DND-41 (cell line): ENCODE results near the gene ALG11.

Experiments used
- ATAC-seq: fragments of 200-7000 bp; cut with Tn5 transposase; 3 replicates; pipeline ENCODE4 v1.9.1; 2021; ENCODE audit warnings: low read depth; ENCODE audit not compliant: insufficient read depth
- DNase-seq: peaks from one replicate; pipeline ENCODE4 v3.0.0-alpha.2; 2020
- H2AFZ ChIP-seq: 2 replicates; pipeline ENCODE4 v1.6.0; 2012; ENCODE audit warnings: low read depth, low read length
- H3K27ac ChIP-seq: 2 replicates; pipeline ENCODE4 v1.5.1; 2012; ENCODE audit warnings: low read length, inconsistent platforms
- H3K27me3 ChIP-seq: fragments of 200-600 bp; sonication (generic); 2 replicates; pipeline ENCODE4 v1.6.0; 2012; ENCODE audit warnings: low read length, mild to moderate bottlenecking, inconsistent platforms; ENCODE audit not compliant: insufficient read depth, poor library complexity
- H3K36me3 ChIP-seq: 2 replicates; pipeline ENCODE4 v1.5.1; 2012; ENCODE audit warnings: low read length, inconsistent platforms; ENCODE audit not compliant: insufficient read depth
- H3K4me1 ChIP-seq: 2 replicates; pipeline ENCODE4 v1.5.1; 2012; ENCODE audit warnings: mild to moderate bottlenecking, low read length; ENCODE audit not compliant: insufficient read depth
- H3K4me2 ChIP-seq: 2 replicates; pipeline ENCODE4 v1.6.0; 2012; ENCODE audit warnings: mild to moderate bottlenecking, moderate library complexity, low read length, inconsistent platforms; ENCODE audit not compliant: insufficient read depth
- H3K4me3 ChIP-seq, 2 experiments: fragments of 200-600 bp in 1 of 2; shearing (Covaris generic) in 1 of 2; 2 replicates each; pipeline ENCODE4 v1.5.1; 2012 to 2016; ENCODE audit warnings: inconsistent platforms in 2 of 2, low read length in 2 of 2, mild to moderate bottlenecking in 2 of 2, low read depth in 1 of 2, moderate library complexity in 1 of 2
- H3K79me2 ChIP-seq: 2 replicates; pipeline ENCODE4 v1.6.0; 2012; ENCODE audit warnings: low read length, inconsistent platforms; ENCODE audit not compliant: insufficient read depth
- H3K9ac ChIP-seq: 2 replicates; pipeline ENCODE4 v1.6.0; 2012; ENCODE audit warnings: low read depth, mild to moderate bottlenecking, inconsistent platforms, low read length, moderate library complexity
- H3K9me3 ChIP-seq: 2 replicates; pipeline ENCODE4 v1.5.1; 2012; ENCODE audit warnings: low read length, moderate library complexity, mild to moderate bottlenecking, inconsistent platforms; ENCODE audit not compliant: insufficient read depth, severe bottlenecking
- H4K20me1 ChIP-seq: 2 replicates; pipeline ENCODE4 v1.6.0; 2012; ENCODE audit warnings: low read length; ENCODE audit not compliant: insufficient read depth
- EZH2 ChIP-seq: IDR thresholded peaks from 3 replicates; pipeline ENCODE4 v1.6.1; 2012; ENCODE audit warnings: borderline replicate concordance, low read depth, mild to moderate bottlenecking, moderate library complexity, low read length, inconsistent platforms; ENCODE audit not compliant: severe bottlenecking
- TF ChIP-seq, protein P1 (sequence below): IDR thresholded peaks from 2 replicates; pipeline ENCODE4 v1.5.1; 2012; ENCODE audit warnings: borderline replicate concordance, low read length, moderate library complexity, mild to moderate bottlenecking; ENCODE audit not compliant: poor library complexity, severe bottlenecking; ENCODE audit errors: extremely low read depth

ALG11 gene

GRCh38 chr13:52011632-52012511 lies at the start of gene ALG11:
TSS of gene ALG11 (plus strand) at chr13:52012398. CDS start at chr13:52012419, 21 bp downstream.
- ATAC-seq (peak; percentile 98), DNase-seq (peak; percentile 100)
- Histone ChIP-seq H3K9ac (peak within 1 kb of the TSS; percentile 70), H3K4me1 (peaks cover 26% of the 10 kb centered on the region), H4K20me1 (peaks cover 2% of the 10 kb centered on the region; the same call in 1 of the 2 replicates), H3K4me2 (peak within 1 kb of the TSS; percentile 81), H3K9me3 (no peaks in the 10 kb centered on the region), H3K4me3 (peak within 1 kb of the TSS; percentile 95), H3K79me2 (peaks cover 42% of the 10 kb centered on the region), H3K27me3 (peaks cover 40% of the 10 kb centered on the region), H3K27ac (peak within 1 kb of the TSS; percentile 77), H2AFZ (peak within 1 kb of the TSS; percentile 98), H3K36me3 (no peaks in the 10 kb centered on the region)
- peak; percentile 85 for TF ChIP-seq EZH2
- TF ChIP-seq, protein P1, sequence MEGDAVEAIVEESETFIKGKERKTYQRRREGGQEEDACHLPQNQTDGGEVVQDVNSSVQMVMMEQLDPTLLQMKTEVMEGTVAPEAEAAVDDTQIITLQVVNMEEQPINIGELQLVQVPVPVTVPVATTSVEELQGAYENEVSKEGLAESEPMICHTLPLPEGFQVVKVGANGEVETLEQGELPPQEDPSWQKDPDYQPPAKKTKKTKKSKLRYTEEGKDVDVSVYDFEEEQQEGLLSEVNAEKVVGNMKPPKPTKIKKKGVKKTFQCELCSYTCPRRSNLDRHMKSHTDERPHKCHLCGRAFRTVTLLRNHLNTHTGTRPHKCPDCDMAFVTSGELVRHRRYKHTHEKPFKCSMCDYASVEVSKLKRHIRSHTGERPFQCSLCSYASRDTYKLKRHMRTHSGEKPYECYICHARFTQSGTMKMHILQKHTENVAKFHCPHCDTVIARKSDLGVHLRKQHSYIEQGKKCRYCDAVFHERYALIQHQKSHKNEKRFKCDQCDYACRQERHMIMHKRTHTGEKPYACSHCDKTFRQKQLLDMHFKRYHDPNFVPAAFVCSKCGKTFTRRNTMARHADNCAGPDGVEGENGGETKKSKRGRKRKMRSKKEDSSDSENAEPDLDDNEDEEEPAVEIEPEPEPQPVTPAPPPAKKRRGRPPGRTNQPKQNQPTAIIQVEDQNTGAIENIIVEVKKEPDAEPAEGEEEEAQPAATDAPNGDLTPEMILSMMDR: no peak

DNA sequence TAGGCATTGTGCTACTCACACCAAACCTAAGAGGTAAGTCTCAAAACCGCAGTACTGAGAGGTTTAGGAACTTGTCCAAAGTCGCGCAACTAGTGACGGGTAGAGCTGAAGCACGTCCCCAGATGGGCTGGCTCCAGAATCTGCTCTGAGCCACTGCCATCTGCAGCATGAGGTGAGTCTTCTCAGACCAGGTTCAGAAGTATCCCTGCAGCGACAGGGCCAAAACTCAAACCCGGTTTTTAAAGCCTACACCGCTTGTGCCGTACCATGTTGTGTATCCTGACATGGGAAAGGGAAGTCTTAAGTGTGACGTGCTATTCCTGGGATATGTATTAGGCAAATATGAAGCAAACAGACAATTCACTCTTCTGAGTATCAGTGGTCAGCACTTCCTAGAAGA lies 46.0 kb upstream of the ALG11 start:
- Histone ChIP-seq H3K4me1 (peaks cover 10% of the 10 kb centered on the region), H3K9ac (no peak overlapping the region), H3K9me3 (no peaks in the 10 kb centered on the region), H3K4me2 (no peak overlapping the region), H3K27ac (no peak overlapping the region), H3K27me3 (peaks cover 3% of the 10 kb centered on the region), H3K4me3 (no peak overlapping the region), H3K79me2 (no peaks in the 10 kb centered on the region), H4K20me1 (no peaks in the 10 kb centered on the region), H3K36me3 (no peaks in the 10 kb centered on the region), H2AFZ (no peak overlapping the region)
- TF ChIP-seq, protein P1: no peak
- no peak for TF ChIP-seq EZH2
- DNase-seq: no peak
- no peak for ATAC-seq

DNA sequence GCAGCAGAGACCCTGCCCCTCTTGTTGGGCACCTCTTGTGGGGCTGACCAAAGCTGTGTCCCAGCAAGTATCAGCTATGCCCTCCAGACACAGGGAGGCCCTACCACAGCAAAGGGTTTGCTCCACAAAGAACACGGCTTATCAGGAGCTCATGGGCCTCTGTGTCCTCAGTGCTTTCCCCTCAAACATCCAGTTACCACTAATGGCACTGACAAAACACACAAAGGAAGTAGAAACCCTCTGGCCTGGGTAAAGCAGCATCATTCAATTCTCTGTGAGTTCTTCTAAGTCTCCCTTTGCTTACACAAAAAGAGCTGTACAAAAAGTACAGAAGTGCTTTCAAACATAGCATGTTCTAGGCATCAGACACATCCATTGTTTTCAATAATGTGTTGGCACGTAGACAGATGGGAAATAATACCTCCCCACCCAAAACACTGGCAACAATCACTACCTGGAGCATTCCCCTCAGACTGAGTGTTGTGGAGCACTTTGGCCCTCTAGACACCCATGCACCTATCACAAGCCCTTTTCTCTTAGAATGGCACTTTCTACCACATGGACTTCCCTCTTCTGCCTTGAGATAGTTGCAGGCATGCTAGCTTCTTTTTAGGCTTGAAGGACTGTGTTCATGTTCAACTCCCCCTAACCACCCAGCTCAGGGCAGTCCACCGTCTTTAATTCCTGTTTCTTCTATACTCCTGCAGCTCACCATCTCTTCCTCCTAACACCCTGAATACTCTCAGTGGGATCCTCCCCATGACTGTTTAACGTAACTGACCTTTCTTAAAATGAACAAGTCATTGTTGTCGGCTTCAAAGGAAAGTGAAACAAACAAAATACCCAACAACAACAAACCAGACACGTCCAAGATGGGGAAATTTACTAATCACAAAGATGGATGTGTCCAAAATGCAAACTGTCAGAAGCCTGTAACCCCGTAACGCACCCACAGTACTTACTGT lies 44.4 kb upstream of the ALG11 start:
- H3K9me3 ChIP-seq: no peaks in the 10 kb centered on the region
- no peaks in the 10 kb centered on the region for H4K20me1 ChIP-seq
- DNase-seq (no peak), ATAC-seq (no peak)
- H3K79me2 ChIP-seq: no peaks in the 10 kb centered on the region
- H3K4me2 ChIP-seq: no peak overlapping the region
- H3K27ac ChIP-seq: no peak overlapping the region
- peaks cover 3% of the 10 kb centered on the region for H3K27me3 ChIP-seq
- H3K9ac ChIP-seq: no peak overlapping the region
- H3K4me3 ChIP-seq: no peak overlapping the region
- no peak overlapping the region for H2AFZ ChIP-seq
- H3K36me3 ChIP-seq: no peaks in the 10 kb centered on the region
- TF ChIP-seq, protein P1: no peak
- TF ChIP-seq EZH2: no peak
- peaks cover 10% of the 10 kb centered on the region for H3K4me1 ChIP-seq
